SK-N-SH treated with all-trans-retinoic acid at 6 μM for 48 hours (cell line): Measurements from ENCODE around the gene CFAP221.

Experiments
- ATAC-seq: fragments of 200-7000 bp; cut with Tn5 transposase; 3 replicates; pipeline ENCODE4 v1.9.1; 2020; ENCODE audit warnings: mild to moderate bottlenecking, moderate library complexity
- BACH2 ChIP-seq: fragments of 250-450 bp; sonication (Bioruptor Pico); IDR thresholded peaks from 2 replicates; pipeline ENCODE4 v1.9.0; 2021; ENCODE audit warnings: mild to moderate bottlenecking, borderline replicate concordance
- CREB5 ChIP-seq: fragments of 250-450 bp; sonication (Bioruptor Pico); IDR thresholded peaks from 2 replicates; pipeline ENCODE4 v1.5.1; 2020; ENCODE audit warnings: low read depth, mild to moderate bottlenecking, moderate library complexity
- CSDC2 ChIP-seq: fragments of 250-450 bp; sonication (Bioruptor Pico); IDR thresholded peaks from 2 replicates; pipeline ENCODE4 v1.5.0; 2020; ENCODE audit warnings: mild to moderate bottlenecking, moderate library complexity
- CSRNP3 ChIP-seq: fragments of 250-450 bp; sonication (Bioruptor Pico); IDR thresholded peaks from 2 replicates; pipeline ENCODE4 v1.5.1; 2021; ENCODE audit warnings: mild to moderate bottlenecking, moderate library complexity
- GLIS3 ChIP-seq: fragments of 250-450 bp; sonication (Bioruptor Pico); IDR thresholded peaks from 2 replicates; pipeline ENCODE4 v1.5.0; 2020; ENCODE audit warnings: mild to moderate bottlenecking, moderate library complexity
- ISL1 ChIP-seq: fragments of 250-450 bp; sonication (Bioruptor Pico); IDR thresholded peaks from 2 replicates; pipeline ENCODE4 v2.1.2; 2022; ENCODE audit warnings: mild to moderate bottlenecking, moderate library complexity
- OSR1 ChIP-seq: fragments of 250-450 bp; sonication (Bioruptor Pico); IDR thresholded peaks from 2 replicates; pipeline ENCODE4 v1.8.0; 2022; ENCODE audit warnings: moderate library complexity, mild to moderate bottlenecking, inconsistent platforms
- PATZ1 ChIP-seq: fragments of 250-450 bp; sonication (Bioruptor Pico); IDR thresholded peaks from 2 replicates; pipeline ENCODE4 v1.8.0; 2020; ENCODE audit warnings: mild to moderate bottlenecking, moderate library complexity, borderline replicate concordance
- POU6F1 ChIP-seq: fragments of 250-450 bp; sonication (Bioruptor Pico); IDR thresholded peaks from 2 replicates; pipeline ENCODE4 v1.8.0; 2021; ENCODE audit warnings: low read depth, mild to moderate bottlenecking, moderate library complexity, borderline replicate concordance
- PPARA ChIP-seq: fragments of 250-450 bp; sonication (Bioruptor Pico); IDR thresholded peaks from 2 replicates; pipeline ENCODE4 v1.5.0; 2020; ENCODE audit warnings: mild to moderate bottlenecking, borderline replicate concordance
- RARB ChIP-seq: fragments of 250-450 bp; sonication (Bioruptor Pico); IDR thresholded peaks from 2 replicates; pipeline ENCODE4 v1.8.0; 2021; ENCODE audit warnings: mild to moderate bottlenecking, moderate library complexity
- SNAI2 ChIP-seq: fragments of 250-450 bp; sonication (Bioruptor Pico); IDR thresholded peaks from 2 replicates; pipeline ENCODE4 v1.5.0; 2020; ENCODE audit warnings: mild to moderate bottlenecking, moderate library complexity
- TCF4 ChIP-seq: fragments of 250-450 bp; sonication (Bioruptor Pico); IDR thresholded peaks from 2 replicates; pipeline ENCODE4 v1.8.0; 2021; ENCODE audit warnings: mild to moderate bottlenecking, moderate library complexity, borderline replicate concordance
- TOX ChIP-seq: fragments of 250-450 bp; sonication (Bioruptor Pico); IDR thresholded peaks from 2 replicates; pipeline ENCODE4 v1.8.0; 2021; ENCODE audit warnings: mild to moderate bottlenecking, moderate library complexity, borderline replicate concordance
- TSHZ2 ChIP-seq: fragments of 250-450 bp; sonication (Bioruptor Pico); IDR thresholded peaks from 2 replicates; pipeline ENCODE4 v1.5.0; 2020; ENCODE audit warnings: mild to moderate bottlenecking, moderate library complexity
- ZFP3 ChIP-seq: fragments of 250-450 bp; sonication (Bioruptor Pico); IDR thresholded peaks from 2 replicates; pipeline ENCODE4 v1.5.0; 2020; ENCODE audit warnings: mild to moderate bottlenecking, moderate library complexity
- ZFP30 ChIP-seq: fragments of 450-650 bp; formaldehyde crosslinking; IDR thresholded peaks from 2 replicates; pipeline ENCODE4 v1.5.0; 2022; ENCODE audit warnings: mild to moderate bottlenecking, moderate library complexity
- ZNF70 ChIP-seq: fragments of 450-650 bp; formaldehyde crosslinking; IDR thresholded peaks from 2 replicates; pipeline ENCODE4 v1.5.0; 2020; ENCODE audit warnings: mild to moderate bottlenecking, moderate library complexity
- ZNF8 ChIP-seq: fragments of 450-650 bp; formaldehyde crosslinking; IDR thresholded peaks from 2 replicates; pipeline ENCODE4 v1.5.0; 2020; ENCODE audit warnings: mild to moderate bottlenecking, moderate library complexity

CFAP221 gene

GRCh38 chr2:119523383-119523951, 20.8 kb upstream of the CFAP221 start (continued):
- TF ChIP-seq TSHZ2 (no peak), CSRNP3 (CRISPR knock-in tag) (no peak), SNAI2 (CRISPR knock-in tag) (no peak), ZFP3 (no peak)

GRCh38 chr2:119523952-119524694, 20.1 kb upstream of the CFAP221 start, which contains the start of gene SCTR:
SCTR (minus strand) TSS chr2:119524483; CDS start chr2:119524226, 257 bp downstream.
- ATAC-seq: peak; percentile 18; the same call in 1 of the 3 replicates
- TF ChIP-seq RARB (no peak), TOX (CRISPR knock-in tag) (no peak), SNAI2 (CRISPR knock-in tag) (no peak), POU6F1 (no peak), ISL1 (CRISPR knock-in tag) (no peak), PATZ1 (CRISPR knock-in tag) (no peak), BACH2 (CRISPR knock-in tag) (no peak), ZFP30 (CRISPR knock-in tag) (no peak), ZNF8 (CRISPR knock-in tag) (no peak), CREB5 (CRISPR knock-in tag) (no peak), OSR1 (no peak)

GRCh38 chr2:119525614-119526013, 18.6 kb upstream of the CFAP221 start:
- no peak for ATAC-seq
- TF ChIP-seq TCF4 (CRISPR knock-in tag) (no peak), PPARA (CRISPR knock-in tag) (no peak), TOX (CRISPR knock-in tag) (no peak), ZNF70 (CRISPR knock-in tag) (no peak), TSHZ2 (no peak), GLIS3 (CRISPR knock-in tag) (no peak), ZFP30 (CRISPR knock-in tag) (no peak), ISL1 (CRISPR knock-in tag) (no peak), CREB5 (CRISPR knock-in tag) (no peak), BACH2 (CRISPR knock-in tag) (no peak), CSDC2 (CRISPR knock-in tag) (no peak)
- TF ChIP-seq, all 23 proteins: peak for 0
